Measurements from ENCODE around the gene BBC3.
"Not testable (repeated sequence)": the region's sequence is repeated elsewhere in the genome, so short reads cannot be mapped to it uniquely, and the experiment has no call there.

The BBC3 gene

GRCh38 chr19:47257411-47258169 is 26.6 kb upstream of the BBC3 start:
- DNase-seq (ENCODE audit: low spot score) = no peak

GRCh38 chr19:47256693-47257410 is 25.9 kb upstream of the BBC3 start:
- peak; percentile 99 for DNase-seq (ENCODE audit: low spot score)

- DNase-seq (ENCODE audit: low spot score) = peak; percentile 92
Measured at GRCh38 chr19:47255879-47256692, 25.1 kb upstream of the BBC3 start, which contains the start of gene CCDC9. TSS of gene CCDC9 (plus strand) at chr19:47256525. CDS start at chr19:47258401, 1,876 bp downstream.

- no peak for DNase-seq (ENCODE audit: low spot score)
Measured at GRCh38 chr19:47253970-47254369, 23.0 kb upstream of the BBC3 start.

- DNase-seq (ENCODE audit: low spot score) = no peak
Measured at GRCh38 chr19:47253467-47253881, 22.5 kb upstream of the BBC3 start.

GRCh38 chr19:47253016-47253415 is 22.0 kb upstream of the BBC3 start:
- not testable (repeated sequence) for DNase-seq (ENCODE audit: low spot score)

- DNase-seq (ENCODE audit: low spot score) = peak; percentile 47
Measured at GRCh38 chr19:47247308-47247990, 16.4 kb upstream of the BBC3 start.

GRCh38 chr19:47243776-47244547 is 13.0 kb upstream of the BBC3 start:
- peak; percentile 85 for DNase-seq (ENCODE audit: low spot score)

- DNase-seq (ENCODE audit: low spot score) = no peak
Measured at GRCh38 chr19:47243364-47243775, 12.4 kb upstream of the BBC3 start.

GRCh38 chr19:47241919-47242577 is 11.0 kb upstream of the BBC3 start:
- no peak for DNase-seq (ENCODE audit: low spot score)

GRCh38 chr19:47240996-47241918 is 10.3 kb upstream of the BBC3 start:
- DNase-seq (ENCODE audit: low spot score) = peak; percentile 78

- no peak for DNase-seq (ENCODE audit: low spot score)
Measured at GRCh38 chr19:47240556-47240955, 9.6 kb upstream of the BBC3 start.

GRCh38 chr19:47239610-47240296 is 8.8 kb upstream of the BBC3 start:
- peak; percentile 78 for DNase-seq (ENCODE audit: low spot score)

- DNase-seq (ENCODE audit: low spot score) = no peak
Measured at GRCh38 chr19:47239152-47239551, 8.2 kb upstream of the BBC3 start.

- DNase-seq (ENCODE audit: low spot score) = no peak
Measured at GRCh38 chr19:47236072-47236675, 5.2 kb upstream of the BBC3 start.

- no peak for DNase-seq (ENCODE audit: low spot score)
Measured at GRCh38 chr19:47232422-47233211, 1.6 kb upstream of the BBC3 start.

- peak; percentile 85 for DNase-seq (ENCODE audit: low spot score)
Measured at GRCh38 chr19:47231215-47232054, 436 bp upstream of the BBC3 start.

Measured in iPS-NIHi11 (cell line).